Measurements from ENCODE around the gene NAA20.

Gene NAA20

DNA sequence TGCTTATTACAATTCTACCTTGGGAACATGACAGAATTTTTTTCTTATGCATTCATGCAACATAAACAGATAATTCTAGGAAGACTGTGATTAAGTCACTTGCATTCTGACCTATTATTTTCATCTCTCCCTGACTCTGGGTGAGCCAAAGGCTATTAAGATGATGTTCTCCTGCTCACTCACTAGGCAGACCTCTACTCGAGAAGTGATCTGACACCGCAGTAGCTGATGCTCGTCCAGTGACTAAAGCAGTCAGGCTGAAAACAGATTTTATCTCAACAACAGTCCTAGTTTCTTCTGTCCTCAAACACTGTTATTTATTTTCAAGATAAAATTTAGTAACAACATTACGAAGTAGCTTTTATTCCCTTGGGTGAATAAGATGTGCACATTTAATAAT, 17.3 kb downstream of the NAA20 start:
- Histone ChIP-seq H3K4me3 (ENCODE audit: insufficient read length, low read depth) (no peak overlapping the region), H3K9me3 (ENCODE audit: insufficient read depth, low read length) (no peaks in the 10 kb centered on the region), H3K36me3 (ENCODE audit: insufficient read depth, insufficient read length, low read length) (peaks cover 86% of the 10 kb centered on the region), H3K4me1 (ENCODE audit: insufficient read depth, insufficient read length) (no peaks in the 10 kb centered on the region), H3K27me3 (ENCODE audit: insufficient read depth, insufficient read length) (no peaks in the 10 kb centered on the region), H3K9ac (ENCODE audit: insufficient read length, low read depth) (no peak overlapping the region)
- no peak for DNase-seq (ENCODE audit: low read depth, low spot score)
- no peak for TF ChIP-seq YY1 (IDR thresholded peaks at IDR 0.05; ENCODE audit: insufficient read depth, insufficient read length)
- no peak for TF ChIP-seq ZNF274 (IDR thresholded peaks at IDR 0.05; ENCODE audit: low read depth, low read length)
- TF ChIP-seq SUZ12 (IDR thresholded peaks at IDR 0.05; ENCODE audit: extremely low read depth, insufficient read depth, insufficient read length): no peak

DNA sequence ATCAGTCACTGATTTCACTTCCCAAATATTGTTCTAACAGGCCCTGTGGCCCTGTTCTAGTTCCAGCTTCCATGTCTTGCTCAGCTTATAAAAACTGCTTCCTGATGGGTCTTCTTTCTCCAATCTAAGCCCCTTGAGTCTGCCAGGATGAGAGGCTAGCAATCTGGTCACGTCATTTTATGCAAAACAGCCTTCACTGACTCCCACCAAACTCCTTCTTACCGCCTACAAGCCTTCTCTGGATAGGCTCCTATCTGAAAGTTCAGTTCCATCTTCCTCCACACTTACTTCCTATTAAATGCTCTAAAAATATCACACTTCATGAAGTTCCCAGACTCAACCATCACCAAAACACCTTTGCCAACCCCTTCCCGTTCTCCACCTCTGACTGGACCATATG, 19.6 kb downstream of the NAA20 start:
- H3K9me3 ChIP-seq (ENCODE audit: insufficient read depth, low read length): no peaks in the 10 kb centered on the region
- H3K4me3 ChIP-seq (ENCODE audit: insufficient read length, low read depth): no peak overlapping the region
- TF ChIP-seq YY1 (IDR thresholded peaks at IDR 0.05; ENCODE audit: insufficient read depth, insufficient read length): no peak
- no peak overlapping the region for H3K9ac ChIP-seq (ENCODE audit: insufficient read length, low read depth)
- DNase-seq (ENCODE audit: low read depth, low spot score): no peak
- no peaks in the 10 kb centered on the region for H3K4me1 ChIP-seq (ENCODE audit: insufficient read depth, insufficient read length)
- H3K36me3 ChIP-seq (ENCODE audit: insufficient read depth, insufficient read length, low read length): peaks cover 90% of the 10 kb centered on the region
- no peaks in the 10 kb centered on the region for H3K27me3 ChIP-seq (ENCODE audit: insufficient read depth, insufficient read length)

DNA sequence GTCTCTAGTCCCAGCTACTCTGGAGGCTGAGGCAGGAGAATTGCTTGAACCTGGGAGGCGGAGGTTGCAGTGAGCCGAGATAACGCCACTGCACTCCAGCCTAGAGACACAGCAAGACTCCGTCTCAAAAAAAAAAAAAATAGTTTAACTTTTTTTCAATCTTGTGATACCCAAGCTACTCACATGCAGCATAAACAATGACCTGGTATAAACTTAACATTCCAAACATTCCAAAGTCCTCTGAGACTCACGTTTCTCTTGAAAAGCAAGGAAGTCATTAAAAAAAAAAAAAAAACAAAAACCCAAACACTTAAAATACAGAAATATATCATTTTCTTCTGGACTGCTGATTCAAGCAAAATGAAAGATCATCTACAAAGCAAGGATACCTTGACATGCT, 20.8 kb downstream of the NAA20 start:
- H3K9me3 ChIP-seq (ENCODE audit: insufficient read depth, low read length): no peaks in the 10 kb centered on the region
- no peak for DNase-seq (ENCODE audit: low read depth, low spot score)
- peaks cover 89% of the 10 kb centered on the region for H3K36me3 ChIP-seq (ENCODE audit: insufficient read depth, insufficient read length, low read length)
- no peak overlapping the region for H3K9ac ChIP-seq (ENCODE audit: insufficient read length, low read depth)
- no peaks in the 10 kb centered on the region for H3K4me1 ChIP-seq (ENCODE audit: insufficient read depth, insufficient read length)
- TF ChIP-seq ZNF274 (IDR thresholded peaks at IDR 0.05; ENCODE audit: low read depth, low read length) (no peak), YY1 (IDR thresholded peaks at IDR 0.05; ENCODE audit: insufficient read depth, insufficient read length) (no peak), SUZ12 (IDR thresholded peaks at IDR 0.05; ENCODE audit: extremely low read depth, insufficient read depth, insufficient read length) (no peak)
- no peak overlapping the region for H3K4me3 ChIP-seq (ENCODE audit: insufficient read length, low read depth)
- no peaks in the 10 kb centered on the region for H3K27me3 ChIP-seq (ENCODE audit: insufficient read depth, insufficient read length)

DNA sequence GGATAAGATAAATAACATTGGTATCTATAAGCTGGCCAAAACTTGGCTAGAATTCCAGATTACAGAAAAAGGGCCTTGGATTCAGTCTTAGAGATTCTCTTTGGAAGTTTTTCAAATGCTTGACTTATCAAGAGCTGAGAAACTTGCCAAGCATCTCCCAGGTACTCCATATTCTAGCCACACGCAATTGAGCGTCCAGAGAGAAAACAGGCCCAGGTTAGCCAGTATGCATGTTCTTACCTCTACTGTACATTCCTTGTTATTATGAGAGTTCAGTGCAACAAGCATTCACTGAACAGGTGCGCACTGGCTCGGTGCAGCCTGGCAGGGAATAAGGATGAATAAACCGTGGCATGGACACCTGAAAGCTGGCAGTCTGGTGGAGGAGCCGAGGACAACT, 21.4 kb downstream of the NAA20 start:
- Histone ChIP-seq H3K4me1 (ENCODE audit: insufficient read depth, insufficient read length) (no peaks in the 10 kb centered on the region), H3K27me3 (ENCODE audit: insufficient read depth, insufficient read length) (no peaks in the 10 kb centered on the region), H3K9me3 (ENCODE audit: insufficient read depth, low read length) (no peaks in the 10 kb centered on the region), H3K36me3 (ENCODE audit: insufficient read depth, insufficient read length, low read length) (peaks cover 83% of the 10 kb centered on the region), H3K4me3 (ENCODE audit: insufficient read length, low read depth) (no peak overlapping the region), H3K9ac (ENCODE audit: insufficient read length, low read depth) (no peak overlapping the region)
- TF ChIP-seq ZNF274 (IDR thresholded peaks at IDR 0.05; ENCODE audit: low read depth, low read length) (no peak), SUZ12 (IDR thresholded peaks at IDR 0.05; ENCODE audit: extremely low read depth, insufficient read depth, insufficient read length) (no peak), YY1 (IDR thresholded peaks at IDR 0.05; ENCODE audit: insufficient read depth, insufficient read length) (no peak)
- no peak for DNase-seq (ENCODE audit: low read depth, low spot score)

DNA sequence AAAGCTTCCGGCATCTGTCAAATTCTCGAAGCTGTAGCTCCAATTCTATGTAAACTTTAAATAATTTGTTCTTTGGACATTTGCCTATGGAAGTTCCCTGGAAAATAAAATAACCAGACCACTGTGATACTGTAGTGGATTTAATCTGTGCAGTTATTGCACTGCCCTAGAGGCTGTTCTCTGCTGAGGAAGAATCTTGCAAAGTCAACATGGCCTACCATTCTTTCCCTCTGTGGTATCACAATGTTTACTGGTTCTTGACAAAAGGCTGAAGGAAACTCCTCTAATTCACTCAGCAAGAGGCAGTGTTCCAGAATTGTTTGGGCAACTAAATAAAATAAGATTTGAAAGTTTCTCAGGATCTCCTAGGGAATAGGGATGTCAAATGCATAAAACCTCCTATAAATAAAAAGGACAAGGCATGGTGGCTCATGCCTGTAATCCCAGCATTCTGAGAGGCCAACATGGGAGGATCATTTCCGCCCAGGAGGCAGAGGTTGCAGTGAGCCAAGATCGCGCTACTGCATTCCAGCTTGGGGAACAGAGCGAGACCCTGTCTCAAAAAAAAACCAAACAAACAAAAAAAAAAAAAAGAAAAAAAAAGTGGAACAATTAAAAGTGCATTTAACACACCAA, 22.7 kb downstream of the NAA20 start:
- no peak for DNase-seq (ENCODE audit: low read depth, low spot score)
- Histone ChIP-seq H3K9ac (ENCODE audit: insufficient read length, low read depth) (no peak overlapping the region), H3K4me3 (ENCODE audit: insufficient read length, low read depth) (no peak overlapping the region), H3K27me3 (ENCODE audit: insufficient read depth, insufficient read length) (no peaks in the 10 kb centered on the region), H3K9me3 (ENCODE audit: insufficient read depth, low read length) (no peaks in the 10 kb centered on the region), H3K4me1 (ENCODE audit: insufficient read depth, insufficient read length) (no peaks in the 10 kb centered on the region), H3K36me3 (ENCODE audit: insufficient read depth, insufficient read length, low read length) (peaks cover 82% of the 10 kb centered on the region)
- TF ChIP-seq SUZ12 (IDR thresholded peaks at IDR 0.05; ENCODE audit: extremely low read depth, insufficient read depth, insufficient read length): no peak
- TF ChIP-seq ZNF274 (IDR thresholded peaks at IDR 0.05; ENCODE audit: low read depth, low read length): no peak
- no peak for TF ChIP-seq YY1 (IDR thresholded peaks at IDR 0.05; ENCODE audit: insufficient read depth, insufficient read length)

DNA sequence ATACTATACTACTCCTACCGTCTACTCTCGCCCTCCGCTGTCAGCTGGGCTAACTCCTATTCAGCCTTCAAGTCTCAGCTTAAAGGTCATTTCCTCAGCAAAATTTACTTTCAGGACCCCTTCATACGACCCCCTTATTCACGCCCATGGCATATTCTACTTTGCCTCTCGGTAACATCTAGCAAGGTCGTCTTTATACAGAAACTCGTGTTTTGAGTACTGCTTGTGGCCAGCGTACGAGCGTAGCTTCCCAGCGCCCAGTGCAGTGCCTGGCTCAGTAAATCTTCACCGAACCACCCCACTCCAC, 34.6 kb downstream of the NAA20 start:
- TF ChIP-seq ZNF274 (IDR thresholded peaks at IDR 0.05; ENCODE audit: low read depth, low read length) (no peak), YY1 (IDR thresholded peaks at IDR 0.05; ENCODE audit: insufficient read depth, insufficient read length) (no peak), SUZ12 (IDR thresholded peaks at IDR 0.05; ENCODE audit: extremely low read depth, insufficient read depth, insufficient read length) (no peak)
- Histone ChIP-seq H3K9ac (ENCODE audit: insufficient read length, low read depth) (peak overlapping the region; percentile 95), H3K9me3 (ENCODE audit: insufficient read depth, low read length) (no peaks in the 10 kb centered on the region), H3K4me1 (ENCODE audit: insufficient read depth, insufficient read length) (no peaks in the 10 kb centered on the region), H3K4me3 (ENCODE audit: insufficient read length, low read depth) (peak overlapping the region; percentile 89), H3K27me3 (ENCODE audit: insufficient read depth, insufficient read length) (no peaks in the 10 kb centered on the region), H3K36me3 (ENCODE audit: insufficient read depth, insufficient read length, low read length) (peaks cover 40% of the 10 kb centered on the region)
- DNase-seq (ENCODE audit: low read depth, low spot score): no peak

DNA sequence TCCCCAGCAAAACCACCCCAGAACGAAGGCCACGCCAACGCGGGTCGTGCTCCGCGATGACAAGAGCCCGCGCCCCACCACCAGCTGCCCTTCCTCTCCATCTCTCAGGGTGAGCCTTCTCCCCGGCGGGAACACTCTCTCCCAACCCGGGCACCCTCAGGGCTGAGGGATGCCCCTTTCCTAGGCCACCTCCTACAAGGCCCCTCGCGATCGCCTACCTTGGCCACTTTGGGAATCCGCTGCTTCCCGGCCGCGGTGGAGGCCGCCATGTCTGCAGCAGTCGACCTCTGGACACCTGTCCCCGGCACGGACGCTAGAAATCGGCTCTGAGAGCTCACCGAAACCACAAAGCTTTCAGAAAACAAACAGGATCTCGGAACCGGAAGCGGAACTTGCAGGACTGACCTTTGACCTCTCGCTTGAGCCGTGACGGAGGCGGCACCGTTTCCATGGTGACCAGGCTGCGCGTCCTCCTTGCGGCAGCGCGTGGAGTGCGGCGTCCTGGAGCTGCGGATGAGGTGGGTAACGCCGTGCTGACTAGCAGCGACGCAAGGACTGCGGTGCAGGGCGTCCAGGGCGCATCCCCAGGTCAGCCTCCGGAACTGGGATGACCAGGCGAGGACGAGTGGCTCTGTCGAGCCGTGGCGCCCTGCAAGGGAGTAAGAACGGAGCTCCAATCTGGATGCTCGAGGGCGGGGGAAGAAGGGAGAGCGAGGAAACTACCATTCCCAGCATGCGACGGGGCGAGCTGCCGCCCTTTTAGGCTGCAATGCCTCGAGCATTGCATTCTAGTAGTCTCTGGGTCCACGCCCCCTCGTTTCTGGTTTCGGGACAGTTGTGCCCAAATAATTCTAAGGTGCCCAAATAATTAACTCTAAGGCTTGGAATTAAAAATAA, 35.2 kb downstream of the NAA20 start, which contains the start of the genes CFAP61 and CRNKL1:
CFAP61 (plus strand) TSS at position 459 of the 897 bp plus-strand sequence. CDS start 4,122 bp downstream, outside the sequence.
CRNKL1 (minus strand) TSS at position 393 of the 897 bp plus-strand sequence; CDS start at position 269, 124 bp downstream.
- H3K9ac ChIP-seq (ENCODE audit: insufficient read length, low read depth): peak within 1 kb of the TSS; percentile 95
- H3K4me3 ChIP-seq (ENCODE audit: insufficient read length, low read depth): peak within 1 kb of the TSS; percentile 89
- TF ChIP-seq ZNF274 (IDR thresholded peaks at IDR 0.05; ENCODE audit: low read depth, low read length) (no peak), YY1 (IDR thresholded peaks at IDR 0.05; ENCODE audit: insufficient read depth, insufficient read length) (no peak), SUZ12 (IDR thresholded peaks at IDR 0.05; ENCODE audit: extremely low read depth, insufficient read depth, insufficient read length) (no peak)
- no peaks in the 10 kb centered on the region for H3K4me1 ChIP-seq (ENCODE audit: insufficient read depth, insufficient read length)
- peaks cover 34% of the 10 kb centered on the region for H3K36me3 ChIP-seq (ENCODE audit: insufficient read depth, insufficient read length, low read length)
- H3K27me3 ChIP-seq (ENCODE audit: insufficient read depth, insufficient read length): no peaks in the 10 kb centered on the region
- peak; percentile 89 for DNase-seq (ENCODE audit: low read depth, low spot score)
- H3K9me3 ChIP-seq (ENCODE audit: insufficient read depth, low read length): no peaks in the 10 kb centered on the region
